Neuronal stem cell (in vitro differentiated cells): ENCODE measurements around the gene OR52M1.

Experiments used
- DNase-seq: peaks from one replicate; pipeline ENCODE4 v3.0.0-alpha.2; 2013; ENCODE audit warnings: low spot score
- H2AFZ ChIP-seq: one replicate; pipeline ENCODE4 v1.6.1; 2013; ENCODE audit warnings: mild to moderate bottlenecking, low read length, inconsistent platforms
- H2AK5ac ChIP-seq: 2 replicates; pipeline ENCODE4 v1.6.1; 2013; ENCODE audit warnings: low read depth, mild to moderate bottlenecking, inconsistent platforms, low read length, moderate library complexity, mixed read lengths
- H2BK120ac ChIP-seq: 2 replicates; pipeline ENCODE4 v1.6.1; 2013; ENCODE audit warnings: low read depth, mild to moderate bottlenecking, inconsistent platforms, low read length, moderate library complexity, mixed read lengths
- H2BK12ac ChIP-seq: one replicate; pipeline ENCODE4 v1.6.1; 2013; ENCODE audit warnings: low read length, inconsistent platforms
- H2BK15ac ChIP-seq: 2 replicates; pipeline ENCODE4 v1.6.1; 2013; ENCODE audit warnings: mild to moderate bottlenecking, low read length, inconsistent platforms, mixed read lengths
- H2BK5ac ChIP-seq: one replicate; pipeline ENCODE4 v1.6.1; 2013; ENCODE audit warnings: inconsistent platforms, mild to moderate bottlenecking, low read length, moderate library complexity
- H3K14ac ChIP-seq: one replicate; pipeline ENCODE4 v1.6.1; 2013; ENCODE audit warnings: low read length, inconsistent platforms
- H3K18ac ChIP-seq: 2 replicates; pipeline ENCODE4 v1.6.1; 2013; ENCODE audit warnings: low read length, inconsistent platforms
- H3K23ac ChIP-seq: 2 replicates; pipeline ENCODE4 v1.6.1; 2013; ENCODE audit warnings: low read depth, mild to moderate bottlenecking, mixed read lengths, low read length, inconsistent platforms; ENCODE audit not compliant: poor library complexity
- H3K27ac ChIP-seq: replicated peaks from 3 replicates; pipeline ENCODE4 v1.5.1; 2013; ENCODE audit warnings: low read length, inconsistent platforms
- H3K27me3 ChIP-seq, 3 experiments: 2 replicates each; pipeline ENCODE4 v1.6.1; 2013; ENCODE audit warnings: low read length in 3 of 3, mild to moderate bottlenecking in 2 of 3, inconsistent platforms in 1 of 3, low read depth in 1 of 3, mixed read lengths in 1 of 3, moderate library complexity in 1 of 3; ENCODE audit not compliant: control insufficient read depth in 3 of 3, insufficient read depth in 3 of 3
- H3K36me3 ChIP-seq, 2 donors: replicated peaks in 1 of 2; 2 replicates each; pipeline ENCODE4 v1.6.1; 2013; ENCODE audit warnings: low read length in 2 of 2; ENCODE audit not compliant: control insufficient read depth in 2 of 2, insufficient read depth in 2 of 2
- H3K4ac ChIP-seq: 2 replicates; pipeline ENCODE4 v1.6.1; 2013; ENCODE audit warnings: inconsistent platforms, mild to moderate bottlenecking, low read length, moderate library complexity
- H3K4me1 ChIP-seq, 2 donors: 1 replicate in 1 of 2; 2 replicates in 1 of 2; pipeline ENCODE4 v1.6.1; 2013; ENCODE audit warnings: low read length in 2 of 2, low read depth in 1 of 2; ENCODE audit not compliant: control insufficient read depth in 2 of 2, insufficient read depth in 1 of 2
- H3K4me2 ChIP-seq: one replicate; pipeline ENCODE4 v1.6.1; 2013; ENCODE audit warnings: mild to moderate bottlenecking, low read length, inconsistent platforms; ENCODE audit not compliant: insufficient read depth, poor library complexity, severe bottlenecking
- H3K4me3 ChIP-seq, 2 donors: 2 replicates each; pipeline ENCODE4 v1.5.1; 2013; ENCODE audit warnings: low read length in 2 of 2, mild to moderate bottlenecking in 2 of 2, inconsistent platforms in 1 of 2, moderate library complexity in 1 of 2
- H3K79me1 ChIP-seq: one replicate; pipeline ENCODE4 v1.6.1; 2013; ENCODE audit warnings: low read depth, mild to moderate bottlenecking, inconsistent platforms, low read length, moderate library complexity
- H3K9ac ChIP-seq: one replicate; pipeline ENCODE4 v1.6.1; 2013; ENCODE audit warnings: mild to moderate bottlenecking, low read depth, low read length, inconsistent platforms; ENCODE audit not compliant: poor library complexity
- H3K9me3 ChIP-seq, 2 donors: replicated peaks in 1 of 2; 2 replicates each; pipeline versions ENCODE3 to v1.6.1; 2013; ENCODE audit warnings: low read length in 2 of 2, mild to moderate bottlenecking in 2 of 2, inconsistent platforms in 1 of 2, low read depth in 1 of 2, mixed read lengths in 1 of 2, moderate library complexity in 1 of 2; ENCODE audit not compliant: control insufficient read depth in 2 of 2, insufficient read depth in 1 of 2
- H4K8ac ChIP-seq: one replicate; pipeline ENCODE4 v1.6.1; 2013; ENCODE audit warnings: low read depth, mild to moderate bottlenecking, inconsistent platforms, low read length, moderate library complexity
- H4K91ac ChIP-seq: one replicate; pipeline ENCODE4 v1.6.1; 2013; ENCODE audit warnings: low read length, low read depth, mild to moderate bottlenecking, inconsistent platforms; ENCODE audit not compliant: poor library complexity
- WGBS, 2 donors: extraction: QIAGEN DNeasy Blood & Tissue Kit; methylation state at CpG; one replicate each; pipeline ENCODE4 v1.1.7; 2013; ENCODE audit warnings: missing lambda C conversion rate in 2 of 2, mixed read lengths in 1 of 2; ENCODE audit not compliant: insufficient read length in 2 of 2, insufficient replicate concordance in 1 of 2; ENCODE audit errors: extremely low coverage in 2 of 2; 5-methylcytosine and 5-hydroxymethylcytosine counted together

OR52M1 gene

GRCh38 chr11:4578624-4579023 lies 33.6 kb downstream of the OR52M1 start:
- no peak overlapping the region for H2AK5ac ChIP-seq
- no peaks in the 10 kb centered on the region for H3K36me3 ChIP-seq
- H3K79me1 ChIP-seq: no peaks in the 10 kb centered on the region
- no peak overlapping the region for H3K4ac ChIP-seq
- no peak overlapping the region for H4K8ac ChIP-seq
- H2BK12ac ChIP-seq: no peak overlapping the region
- H2BK120ac ChIP-seq: no peak overlapping the region
- H3K9me3 ChIP-seq: no peaks in the 10 kb centered on the region
- H3K4me1 ChIP-seq: no peaks in the 10 kb centered on the region
- no peak overlapping the region for H2BK5ac ChIP-seq
- H4K91ac ChIP-seq: no peak overlapping the region
- no peak overlapping the region for H3K18ac ChIP-seq
- no CpG with 5 or more reads among the region's 6 CpGs for WGBS, 2 donors
- H3K4me2 ChIP-seq: no peak overlapping the region
- DNase-seq: no peak
- no peak overlapping the region for H3K9ac ChIP-seq
- peaks cover 0 to 13% (median 0%) of the 10 kb centered on the region in 3 experiments for H3K27me3 ChIP-seq
- H3K27ac ChIP-seq: no peak overlapping the region
- H3K14ac ChIP-seq: no peak overlapping the region
- no peak overlapping the region for H3K23ac ChIP-seq
- H2AFZ ChIP-seq: no peak overlapping the region
- H3K4me3 ChIP-seq: no peak overlapping the region
- H2BK15ac ChIP-seq: no peak overlapping the region

GRCh38 chr11:4580124-4580523 lies 35.1 kb downstream of the OR52M1 start:
- Histone ChIP-seq H3K18ac (no peak overlapping the region), H2BK15ac (no peak overlapping the region), H2BK12ac (no peak overlapping the region), H2BK120ac (no peak overlapping the region), H3K4me1 (no peaks in the 10 kb centered on the region), H3K4me3 (no peak overlapping the region), H3K36me3 (no peaks in the 10 kb centered on the region), H3K79me1 (no peaks in the 10 kb centered on the region), H3K4ac (no peak overlapping the region), H4K91ac (no peak overlapping the region), H3K9ac (no peak overlapping the region), H2AK5ac (no peak overlapping the region), H2BK5ac (no peak overlapping the region), H2AFZ (no peak overlapping the region), H3K27me3 (peaks cover 0 to 14% (median 0%) of the 10 kb centered on the region in 3 experiments), H3K4me2 (no peak overlapping the region), H4K8ac (no peak overlapping the region), H3K23ac (no peak overlapping the region), H3K14ac (no peak overlapping the region), H3K9me3 (no peaks in the 10 kb centered on the region), H3K27ac (no peak overlapping the region)
- WGBS, 2 donors: no CpG with 5 or more reads among the region's 1 CpG
- DNase-seq: no peak

GRCh38 chr11:4581443-4581842 lies 36.5 kb downstream of the OR52M1 start, which contains the start of gene OR52I2:
OR52I2 (plus strand) TSS chr11:4581743.
- H2AK5ac ChIP-seq: no peak within 1 kb of the TSS
- no peak within 1 kb of the TSS for H3K14ac ChIP-seq
- H3K4ac ChIP-seq: no peak within 1 kb of the TSS
- H3K4me2 ChIP-seq: no peak within 1 kb of the TSS
- H2AFZ ChIP-seq: no peak within 1 kb of the TSS
- H3K27me3 ChIP-seq: peaks cover 0 to 13% (median 0%) of the 10 kb centered on the region in 3 experiments
- H2BK15ac ChIP-seq: no peak within 1 kb of the TSS
- DNase-seq: no peak
- no peak within 1 kb of the TSS for H2BK12ac ChIP-seq
- H3K36me3 ChIP-seq: no peaks in the 10 kb centered on the region
- no peaks in the 10 kb centered on the region for H3K9me3 ChIP-seq
- no peak within 1 kb of the TSS for H2BK5ac ChIP-seq
- H2BK120ac ChIP-seq: no peak within 1 kb of the TSS
- H3K79me1 ChIP-seq: no peaks in the 10 kb centered on the region
- no peak within 1 kb of the TSS for H4K8ac ChIP-seq
- H3K9ac ChIP-seq: no peak within 1 kb of the TSS
- no peak within 1 kb of the TSS for H4K91ac ChIP-seq
- no peak within 1 kb of the TSS for H3K27ac ChIP-seq
- no peaks in the 10 kb centered on the region for H3K4me1 ChIP-seq
- H3K4me3 ChIP-seq: no peak within 1 kb of the TSS
- H3K18ac ChIP-seq: no peak within 1 kb of the TSS
- no peak within 1 kb of the TSS for H3K23ac ChIP-seq

GRCh38 chr11:4589017-4589416 lies 44.0 kb downstream of the OR52M1 start:
- no peak overlapping the region for H4K91ac ChIP-seq
- no peak overlapping the region for H2BK12ac ChIP-seq
- H3K4ac ChIP-seq: no peak overlapping the region
- H3K27me3 ChIP-seq: peaks cover 0 to 3% (median 0%) of the 10 kb centered on the region in 3 experiments
- H3K23ac ChIP-seq: no peak overlapping the region
- H2AFZ ChIP-seq: no peak overlapping the region
- H3K18ac ChIP-seq: no peak overlapping the region
- H2BK15ac ChIP-seq: no peak overlapping the region
- no peak overlapping the region for H3K4me3 ChIP-seq
- no peak overlapping the region for H2BK120ac ChIP-seq
- no peaks in the 10 kb centered on the region for H3K9me3 ChIP-seq
- H3K4me2 ChIP-seq: no peak overlapping the region
- no peak overlapping the region for H3K27ac ChIP-seq
- no peak overlapping the region for H4K8ac ChIP-seq
- WGBS, 2 donors: no CpG with 5 or more reads among the region's 3 CpGs
- H3K36me3 ChIP-seq: no peaks in the 10 kb centered on the region
- no peak overlapping the region for H3K9ac ChIP-seq
- no peaks in the 10 kb centered on the region for H3K79me1 ChIP-seq
- DNase-seq: no peak
- H3K4me1 ChIP-seq: no peaks in the 10 kb centered on the region
- H2AK5ac ChIP-seq: no peak overlapping the region
- no peak overlapping the region for H3K14ac ChIP-seq
- no peak overlapping the region for H2BK5ac ChIP-seq
